Stimulated activated CD4-positive, alpha-beta T cell treated with anti-CD3 and anti-CD28 coated beads, Interleukin-15, amount 100 ng/mL, for 48 hours (primary cell): ENCODE data around the gene CSNK1G2.

Source experiments
- DNase-seq, 2 donors: peaks; one replicate each; pipeline ENCODE4 v3.0.0-alpha.2; 2020; ENCODE audit warnings: low read depth in 2 of 2

CSNK1G2 gene

GRCh38 chr19:1968279-1969175 is 27.6 kb downstream of the CSNK1G2 start:
- no peak for DNase-seq

GRCh38 chr19:1969176-1970002 is 28.4 kb downstream of the CSNK1G2 start:
- DNase-seq, result no peak

- DNase-seq, result no peak
Measured at GRCh38 chr19:1970003-1970805, 29.2 kb downstream of the CSNK1G2 start.

GRCh38 chr19:1970806-1971502 is 30.0 kb downstream of the CSNK1G2 start:
- no peak for DNase-seq

- DNase-seq, result no peak
Measured at GRCh38 chr19:1974381-1975161, 33.6 kb downstream of the CSNK1G2 start.

GRCh38 chr19:1975162-1975480 is 34.1 kb downstream of the CSNK1G2 start:
- DNase-seq, result no peak

GRCh38 chr19:1977120-1977519 is 36.1 kb downstream of the CSNK1G2 start:
- DNase-seq, result no peak

- DNase-seq, result no peak
Measured at GRCh38 chr19:1978346-1978894, 37.4 kb downstream of the CSNK1G2 start.

- DNase-seq, result no peak
Measured at GRCh38 chr19:1979017-1979416, 38.0 kb downstream of the CSNK1G2 start.

- DNase-seq, result no peak
Measured at GRCh38 chr19:1979642-1980041, 38.7 kb downstream of the CSNK1G2 start.

- DNase-seq, result no peak
Measured at GRCh38 chr19:1980091-1980808, 39.3 kb downstream of the CSNK1G2 start.

- no peak for DNase-seq
Measured at GRCh38 chr19:1980809-1981181, 39.8 kb downstream of the CSNK1G2 start.

- no peak for DNase-seq
Measured at GRCh38 chr19:1981253-1981652, 40.3 kb downstream of the CSNK1G2 start.

GRCh38 chr19:1984357-1984756 is 43.4 kb downstream of the CSNK1G2 start:
- no peak for DNase-seq

GRCh38 chr19:1985588-1986356 is 44.8 kb downstream of the CSNK1G2 start:
- no peak for DNase-seq

- DNase-seq, result no peak
Measured at GRCh38 chr19:1986357-1987162, 45.6 kb downstream of the CSNK1G2 start.

GRCh38 chr19:1987197-1988187 is 46.5 kb downstream of the CSNK1G2 start:
- no peak for DNase-seq
